ENCODE results near the gene ZRANB1. TPM values are rescaled to one million over a fixed set of nuclear protein-coding genes. Genes with fewer than 3 reads are reported as not detected.

The ZRANB1 gene
- total RNA-seq, 1 donor from 2014 or later, result 14.9 TPM

DNA sequence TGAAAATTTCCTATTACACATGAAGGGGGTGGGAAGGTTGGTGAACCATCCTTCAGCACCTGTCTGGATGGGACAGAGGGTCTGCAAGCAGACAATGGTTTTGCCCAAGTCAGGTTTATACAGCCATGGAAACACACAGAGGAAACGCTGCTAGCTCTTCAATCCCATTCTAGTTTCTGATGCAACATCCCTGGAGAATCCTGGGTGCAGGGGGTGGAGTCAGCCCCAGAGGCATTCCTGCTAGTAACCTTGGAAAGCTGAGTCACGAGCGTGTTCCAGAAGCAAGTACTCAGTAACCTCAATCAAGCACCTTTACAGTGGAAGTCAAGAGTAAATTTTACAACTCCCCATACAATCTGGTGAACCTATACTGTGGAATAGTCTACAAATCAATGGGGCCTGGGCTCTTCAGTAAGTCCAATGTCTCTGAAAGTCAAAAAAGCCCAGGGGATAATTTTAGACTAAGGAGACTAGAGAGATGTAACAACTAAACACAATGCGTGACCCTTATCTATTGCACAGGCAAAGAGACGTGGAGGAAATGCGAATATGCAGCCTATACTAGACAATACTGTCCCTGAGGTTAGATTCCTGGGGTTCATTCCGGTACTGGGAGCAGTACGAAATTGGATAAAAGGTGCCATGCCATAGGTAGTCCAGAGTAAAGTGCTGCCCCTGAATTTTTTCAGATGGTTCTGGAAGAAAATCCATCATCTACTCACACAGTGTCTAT lies 95.4 kb downstream of the ZRANB1 start:
- no peak overlapping the region for H3K27ac Mint-ChIP-seq
- H3K36me3 Mint-ChIP-seq (ENCODE audit: low read depth), result no peaks in the 10 kb centered on the region
- H3K27me3 Mint-ChIP-seq, result peaks cover 4% of the 10 kb centered on the region
- DNase-seq, result no peak
- H3K4me3 Mint-ChIP-seq, result no peak overlapping the region
- H3K4me1 Mint-ChIP-seq, result no peaks in the 10 kb centered on the region
- intact Hi-C loops (cut with micrococcal nuclease), result no loop called here
- H3K9me3 Mint-ChIP-seq, result no peaks in the 10 kb centered on the region

Other genes starting within 250 kb of the ZRANB1 start
- gene FAM53B, start 197.7 kb upstream of the ZRANB1 start, total RNA-seq, result 20.9 and 21.8 TPM in 2 replicates
- gene EEF1AKMT2, start 150.2 kb upstream of the ZRANB1 start, total RNA-seq, result 21.5 and 22.3 TPM in 2 replicates
- 19.0 and 21.1 TPM in 2 replicates for gene ABRAXAS2, start 140.3 kb upstream of the ZRANB1 start, total RNA-seq
- gene CTBP2, start 218.4 kb downstream of the ZRANB1 start, total RNA-seq, result 0.16 TPM in 1 of 2 replicates, not detected in the other

Data from activated CD4-positive, alpha-beta T cell treated with anti-CD3 and anti-CD28 coated beads, Interleukin-2, amount 10 ng/mL, durations not matched to agents 24 days and 14 days (primary cell).